ENCODE data around the gene KAZN. TPM values are rescaled to one million over a fixed set of nuclear protein-coding genes. Genes with fewer than 3 reads are reported as not detected.

The KAZN gene
- total RNA-seq, 2 experiments from 2014 or later, result 0.22 to 0.55 TPM

DNA sequence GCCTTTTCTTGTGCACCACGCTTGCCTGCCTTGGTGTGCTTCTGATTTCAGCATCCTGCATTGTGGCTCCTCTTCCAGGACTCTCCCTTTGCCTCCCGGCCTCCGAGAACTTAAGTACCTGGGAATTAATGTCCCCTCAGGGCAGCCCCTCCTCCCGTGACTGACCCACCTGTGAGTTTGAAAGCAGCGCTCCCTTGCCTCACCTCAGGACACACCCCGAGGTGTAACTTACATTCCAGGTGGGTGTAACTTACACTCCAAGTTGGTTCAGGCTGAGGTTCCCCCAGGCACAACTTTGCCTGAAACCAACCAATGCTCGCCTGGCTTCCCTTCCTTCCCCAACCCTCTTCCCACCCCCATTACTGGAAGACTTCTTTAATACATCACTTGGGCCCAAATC lies 161.4 kb downstream of the KAZN start:
- peaks cover 22% of the 10 kb centered on the region for H3K27me3 Mint-ChIP-seq

DNA sequence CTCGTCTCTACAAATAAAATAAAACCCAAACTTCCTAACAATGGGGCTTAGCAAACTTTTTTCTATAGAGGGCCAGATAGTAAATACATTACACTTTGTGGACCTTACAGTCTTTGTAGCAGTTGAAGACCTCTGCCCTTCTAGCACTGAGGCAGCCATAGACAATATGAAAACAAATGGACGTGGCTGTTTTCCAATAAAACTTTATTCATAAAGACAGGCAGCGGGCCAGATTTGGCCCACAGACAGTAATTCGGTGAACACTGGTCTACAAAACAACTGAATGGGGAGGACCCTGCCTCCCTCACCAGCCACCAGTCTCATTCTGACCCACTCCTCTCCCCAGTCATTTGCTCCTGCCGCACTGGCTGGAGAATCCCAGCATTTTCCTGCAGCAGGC lies 162.3 kb downstream of the KAZN start:
- Mint-ChIP-seq H3K27ac (no peak overlapping the region), H3K36me3 (ENCODE audit: low read depth) (no peaks in the 10 kb centered on the region), H3K4me3 (no peak overlapping the region), H3K27me3 (peaks cover 29% of the 10 kb centered on the region), H3K4me1 (ENCODE audit: low read depth) (no peaks in the 10 kb centered on the region), H3K9me3 (no peaks in the 10 kb centered on the region)
- CTCF ChIA-PET, result no interaction called here
- TF ChIP-seq, protein P1, sequence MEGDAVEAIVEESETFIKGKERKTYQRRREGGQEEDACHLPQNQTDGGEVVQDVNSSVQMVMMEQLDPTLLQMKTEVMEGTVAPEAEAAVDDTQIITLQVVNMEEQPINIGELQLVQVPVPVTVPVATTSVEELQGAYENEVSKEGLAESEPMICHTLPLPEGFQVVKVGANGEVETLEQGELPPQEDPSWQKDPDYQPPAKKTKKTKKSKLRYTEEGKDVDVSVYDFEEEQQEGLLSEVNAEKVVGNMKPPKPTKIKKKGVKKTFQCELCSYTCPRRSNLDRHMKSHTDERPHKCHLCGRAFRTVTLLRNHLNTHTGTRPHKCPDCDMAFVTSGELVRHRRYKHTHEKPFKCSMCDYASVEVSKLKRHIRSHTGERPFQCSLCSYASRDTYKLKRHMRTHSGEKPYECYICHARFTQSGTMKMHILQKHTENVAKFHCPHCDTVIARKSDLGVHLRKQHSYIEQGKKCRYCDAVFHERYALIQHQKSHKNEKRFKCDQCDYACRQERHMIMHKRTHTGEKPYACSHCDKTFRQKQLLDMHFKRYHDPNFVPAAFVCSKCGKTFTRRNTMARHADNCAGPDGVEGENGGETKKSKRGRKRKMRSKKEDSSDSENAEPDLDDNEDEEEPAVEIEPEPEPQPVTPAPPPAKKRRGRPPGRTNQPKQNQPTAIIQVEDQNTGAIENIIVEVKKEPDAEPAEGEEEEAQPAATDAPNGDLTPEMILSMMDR (IDR thresholded peaks at IDR 0.05), result no peak
- ATAC-seq (ENCODE audit: poor library complexity) (no peak), DNase-seq (no peak)
- H3K9me3 ChIP-seq (ENCODE audit: control insufficient read depth in 1 of 2, insufficient read depth in 1 of 2, low read length in 2 of 2), result peaks cover 0 to 11% of the 10 kb centered on the region in 2 experiments
- POLR2A ChIA-PET, result no interaction called here
- no peak overlapping the region for H3K27ac ChIP-seq (ENCODE audit: low read depth in 1 of 2, low read length in 2 of 2)
- H3K27me3 ChIP-seq (ENCODE audit: control insufficient read depth in 1 of 2, insufficient read depth in 2 of 2, low read length in 2 of 2), result peaks cover 0 to 8% of the 10 kb centered on the region in 2 experiments
- intact Hi-C loops (cut with DNase I, micrococcal nuclease), result no loop called here
- no peak overlapping the region for H3K4me3 ChIP-seq (ENCODE audit: low read length)
- no peaks in the 10 kb centered on the region for H3K4me1 ChIP-seq (ENCODE audit: insufficient read depth, low read length)
- no peaks in the 10 kb centered on the region for H3K36me3 ChIP-seq (ENCODE audit: insufficient read depth, low read length)

More for the DNA sequence above, 161.4 kb downstream of the KAZN start:
- no peak overlapping the region for H3K4me3 Mint-ChIP-seq
- H3K36me3 ChIP-seq (ENCODE audit: insufficient read depth, low read length), result no peaks in the 10 kb centered on the region
- POLR2A ChIA-PET, result no interaction called here
- ATAC-seq (ENCODE audit: poor library complexity) (no peak), DNase-seq (no peak)
- H3K9me3 Mint-ChIP-seq, result no peaks in the 10 kb centered on the region
- no peaks in the 10 kb centered on the region for H3K4me1 Mint-ChIP-seq (ENCODE audit: low read depth)
- H3K27ac ChIP-seq (ENCODE audit: low read depth in 1 of 2, low read length in 2 of 2), result no peak overlapping the region
- H3K9me3 ChIP-seq (ENCODE audit: control insufficient read depth in 1 of 2, insufficient read depth in 1 of 2, low read length in 2 of 2), result peaks cover 0 to 3% of the 10 kb centered on the region in 2 experiments
- TF ChIP-seq, protein P1 (IDR thresholded peaks at IDR 0.05), result no peak
- no peaks in the 10 kb centered on the region for H3K4me1 ChIP-seq (ENCODE audit: insufficient read depth, low read length)
- CTCF ChIA-PET, result no interaction called here
- no peak overlapping the region for H3K27ac Mint-ChIP-seq
- intact Hi-C loops (cut with DNase I, micrococcal nuclease), result no loop called here
- peaks cover 0 to 4% of the 10 kb centered on the region in 2 experiments for H3K27me3 ChIP-seq (ENCODE audit: control insufficient read depth in 1 of 2, insufficient read depth in 2 of 2, low read length in 2 of 2)
- no peak overlapping the region for H3K4me3 ChIP-seq (ENCODE audit: low read length)
- no peaks in the 10 kb centered on the region for H3K36me3 Mint-ChIP-seq (ENCODE audit: low read depth)

DNA sequence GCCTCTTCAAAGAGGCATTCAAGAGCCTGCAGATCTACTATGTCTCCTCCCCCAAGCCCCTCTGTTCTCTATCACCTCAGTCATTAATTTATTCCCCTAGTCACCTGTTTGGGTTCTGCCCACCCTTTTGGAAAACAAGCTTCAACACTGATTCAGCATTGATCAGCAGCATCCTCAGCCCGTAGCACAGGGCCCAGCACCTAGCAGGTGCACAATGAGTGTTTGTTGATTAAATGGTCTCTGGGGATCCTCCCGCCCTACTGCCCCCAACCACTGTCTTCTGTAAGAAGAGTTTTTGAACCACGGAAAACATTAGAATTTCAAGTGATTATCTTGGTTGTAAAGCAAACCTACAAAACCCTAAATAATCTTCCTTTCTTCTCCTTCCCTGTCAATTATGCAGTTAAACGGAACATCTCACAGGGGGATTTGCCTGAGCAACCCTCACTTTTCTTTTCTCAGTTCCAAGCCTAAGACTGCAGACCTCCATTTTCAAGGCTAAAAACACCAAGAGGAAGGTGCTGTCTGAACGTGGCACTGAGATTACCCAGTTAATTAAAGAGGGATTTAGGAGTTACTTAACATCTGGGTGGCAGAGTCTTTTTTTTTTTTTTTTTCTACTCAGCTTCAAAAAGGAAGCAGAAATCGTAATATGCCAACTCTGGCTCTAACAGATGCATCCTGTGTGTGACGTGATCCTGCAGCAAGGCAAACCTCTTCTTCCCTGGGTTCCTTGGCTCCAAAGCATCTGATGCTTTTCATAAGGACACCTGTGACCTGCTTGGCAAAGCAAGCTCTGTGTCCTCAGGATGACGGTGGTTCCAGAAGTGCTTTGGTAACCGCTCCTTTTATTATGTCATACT lies 163.0 kb downstream of the KAZN start:
- H3K4me3 Mint-ChIP-seq, result no peak overlapping the region

More for the DNA sequence above, 163.0 kb downstream of the KAZN start:
- no peak for DNase-seq
- Mint-ChIP-seq H3K27me3 (peaks cover 29% of the 10 kb centered on the region), H3K9me3 (no peaks in the 10 kb centered on the region), H3K36me3 (ENCODE audit: low read depth) (no peaks in the 10 kb centered on the region), H3K4me1 (ENCODE audit: low read depth) (no peaks in the 10 kb centered on the region), H3K27ac (no peak overlapping the region)
- Histone ChIP-seq H3K36me3 (ENCODE audit: insufficient read depth, low read length) (no peaks in the 10 kb centered on the region), H3K9me3 (ENCODE audit: control insufficient read depth in 1 of 2, insufficient read depth in 1 of 2, low read length in 2 of 2) (peaks cover 0 to 15% of the 10 kb centered on the region in 2 experiments), H3K27me3 (ENCODE audit: control insufficient read depth in 1 of 2, insufficient read depth in 2 of 2, low read length in 2 of 2) (peaks cover 0 to 8% of the 10 kb centered on the region in 2 experiments), H3K27ac (ENCODE audit: low read depth in 1 of 2, low read length in 2 of 2) (no peak overlapping the region), H3K4me1 (ENCODE audit: insufficient read depth, low read length) (no peaks in the 10 kb centered on the region), H3K4me3 (ENCODE audit: low read length) (no peak overlapping the region)
- intact Hi-C loops (cut with DNase I, micrococcal nuclease), result no loop called here
- TF ChIP-seq, protein P1 (IDR thresholded peaks at IDR 0.05), result no peak
- POLR2A ChIA-PET, result no interaction called here
- CTCF ChIA-PET, result no interaction called here
- ATAC-seq (ENCODE audit: poor library complexity), result no peak

Measured in CD4-positive, alpha-beta T cell (primary cell).